Daoy (cell line): ENCODE results near the gene KHDC1. TPM values are rescaled to one million over a fixed set of nuclear protein-coding genes. Genes with fewer than 3 reads are reported as not detected.
"Not testable (repeated sequence)": the region's sequence is repeated elsewhere in the genome, so short reads cannot be mapped to it uniquely, and the experiment has no call there.

Experiments used
- DNase-seq: peaks from one replicate; pipeline ENCODE4 v3.0.0-alpha.2; 2015; ENCODE audit warnings: low read depth
- total RNA-seq: library from RNA; depleted of rRNA; stranded (reverse); fragments of >200 nt; shearing (Covaris generic); gene quantifications from 2 replicates; pipeline ENCODE4 v1.2.3, GENCODE V29; 2014

Gene KHDC1
- total RNA-seq, 1 experiment from 2014 or later: 6.2 TPM

DNA sequence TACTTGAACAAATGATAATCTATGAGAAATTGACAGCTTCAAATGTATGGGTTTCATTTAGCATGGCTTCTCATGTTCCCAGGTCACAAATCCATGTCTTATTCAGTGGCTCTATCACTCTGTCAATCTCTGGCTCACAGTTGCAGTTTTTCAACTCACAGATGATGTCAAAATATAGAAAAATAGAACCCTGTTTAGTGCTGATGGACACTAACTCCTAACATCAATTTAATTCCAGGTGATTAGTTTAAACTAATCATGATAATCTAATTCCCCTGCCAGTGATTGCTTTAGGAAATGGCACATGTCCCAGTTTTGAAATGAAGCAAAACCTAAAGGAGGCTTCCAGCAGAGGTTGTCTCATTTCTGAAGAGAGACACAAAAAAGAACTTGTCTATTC, 13.0 kb downstream of the KHDC1 start:
- no peak for DNase-seq

DNA sequence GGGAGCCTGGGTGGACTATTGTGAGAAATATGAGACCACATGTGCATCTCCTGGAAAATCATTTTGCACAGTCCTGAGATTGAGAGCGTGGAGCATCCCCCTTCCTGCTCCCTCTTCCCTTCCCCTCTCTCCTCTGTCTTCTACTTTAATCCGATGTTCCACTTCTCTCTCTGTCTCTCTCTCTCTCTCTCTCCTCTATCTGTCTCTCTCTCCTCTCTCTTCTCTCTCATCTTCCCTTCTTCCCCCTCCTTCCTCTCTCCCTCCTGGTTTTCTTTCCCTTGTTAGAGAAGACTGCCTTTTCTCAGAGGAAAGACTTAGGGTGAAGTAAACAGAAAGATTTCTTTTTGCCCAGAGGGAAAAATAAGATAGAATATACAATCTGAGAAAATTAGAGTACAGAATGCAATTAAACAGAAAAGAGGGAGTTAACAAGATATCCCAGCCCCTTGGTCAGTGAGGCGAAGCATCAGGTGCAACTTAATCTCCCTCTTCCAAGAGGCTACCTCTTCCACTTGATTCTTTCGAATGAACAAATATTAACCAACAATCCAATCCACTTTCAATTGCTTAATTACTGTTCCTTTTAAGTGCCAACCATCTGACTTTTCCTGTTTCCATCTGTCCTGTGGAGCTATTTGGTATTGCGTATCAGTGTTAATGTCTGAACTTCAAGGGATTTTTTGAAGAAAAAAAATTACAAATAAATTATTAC, 14.6 kb downstream of the KHDC1 start:
- DNase-seq: no peak

DNA sequence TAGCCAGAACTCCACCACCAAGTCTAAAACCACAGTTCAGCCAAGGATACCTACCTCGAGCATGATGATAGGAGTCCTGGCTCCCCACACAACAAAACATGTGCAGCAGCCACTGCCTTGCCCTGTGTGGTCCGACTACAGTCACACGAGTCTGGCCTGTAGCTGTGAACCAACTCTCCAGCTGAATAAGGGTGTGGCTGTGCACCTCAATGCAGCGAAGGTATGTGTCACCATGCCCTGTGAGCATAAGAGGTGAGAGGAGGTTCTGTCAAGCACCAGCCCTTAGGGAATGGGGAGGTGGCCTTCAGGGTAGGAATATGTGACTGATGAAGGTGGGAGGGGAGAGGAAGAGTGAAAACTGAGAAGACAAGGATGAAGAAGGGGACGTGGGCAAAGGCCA, 21.0 kb downstream of the KHDC1 start:
- DNase-seq: no peak

DNA sequence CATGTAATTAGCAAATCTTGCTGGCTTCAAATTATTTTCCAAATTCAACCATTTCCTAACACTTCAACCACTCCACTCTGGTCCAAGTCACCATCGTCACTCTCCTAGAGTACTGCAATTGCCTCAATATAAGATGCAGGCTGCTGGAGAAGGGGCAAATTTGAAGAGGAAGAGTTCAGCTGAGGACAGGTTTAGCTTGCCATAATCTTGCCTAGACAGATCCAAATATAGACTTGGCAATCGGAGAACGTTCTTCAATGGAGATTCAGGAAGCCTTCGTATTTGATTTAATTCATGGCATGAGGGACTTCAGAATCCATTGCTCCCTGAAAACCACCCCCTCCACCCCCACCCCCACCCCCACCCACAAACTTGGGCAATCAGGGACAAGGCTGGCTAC, 22.3 kb downstream of the KHDC1 start:
- DNase-seq: no peak

DNA sequence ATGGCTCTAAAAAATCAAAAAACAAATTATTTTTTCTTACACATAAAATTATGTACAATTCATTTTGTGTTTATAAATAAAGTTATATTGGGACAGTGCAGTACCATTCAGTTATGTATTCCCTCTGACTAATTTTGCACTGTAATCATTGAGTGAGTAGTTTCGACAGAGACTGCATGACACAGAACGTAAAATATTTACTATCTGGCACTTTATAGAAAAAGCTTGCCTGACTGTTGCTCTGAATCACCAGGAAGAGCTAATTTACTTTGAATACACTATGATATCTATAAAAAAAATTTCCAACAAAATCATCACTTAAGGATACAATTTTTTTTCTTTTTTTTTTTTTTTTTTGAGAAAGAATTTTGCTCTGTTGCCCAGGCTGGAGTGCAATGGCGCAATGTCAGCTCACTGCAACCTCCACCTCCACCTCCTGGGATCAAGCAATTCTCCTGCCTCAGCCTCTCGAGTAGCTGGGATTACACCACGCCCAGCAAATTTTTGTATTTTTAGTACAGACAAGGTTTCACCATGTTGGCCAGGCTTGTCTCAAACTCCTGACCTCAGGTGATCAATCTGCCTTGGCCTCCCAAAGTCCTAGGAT, 26.7 kb downstream of the KHDC1 start:
- DNase-seq: peak; percentile 34

DNA sequence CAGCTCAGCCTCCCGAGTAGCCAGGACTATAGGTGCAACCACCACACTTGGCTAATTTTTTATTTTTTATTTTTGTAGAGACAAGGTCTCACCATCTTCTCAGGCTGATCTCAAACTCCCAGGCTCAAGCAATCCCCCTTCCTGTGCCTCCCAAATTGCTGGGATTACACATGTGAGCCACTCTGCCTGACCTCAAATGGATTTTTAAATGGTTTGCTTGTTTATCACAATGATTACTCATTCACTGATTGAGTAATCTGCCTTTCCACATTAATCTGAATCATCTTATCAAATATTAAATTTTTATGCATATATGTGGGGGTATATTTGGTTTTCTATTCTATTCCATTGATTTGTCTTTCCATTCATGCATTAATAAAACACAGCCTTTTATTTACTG, 28.3 kb downstream of the KHDC1 start:
- peak; percentile 57 for DNase-seq

DNA sequence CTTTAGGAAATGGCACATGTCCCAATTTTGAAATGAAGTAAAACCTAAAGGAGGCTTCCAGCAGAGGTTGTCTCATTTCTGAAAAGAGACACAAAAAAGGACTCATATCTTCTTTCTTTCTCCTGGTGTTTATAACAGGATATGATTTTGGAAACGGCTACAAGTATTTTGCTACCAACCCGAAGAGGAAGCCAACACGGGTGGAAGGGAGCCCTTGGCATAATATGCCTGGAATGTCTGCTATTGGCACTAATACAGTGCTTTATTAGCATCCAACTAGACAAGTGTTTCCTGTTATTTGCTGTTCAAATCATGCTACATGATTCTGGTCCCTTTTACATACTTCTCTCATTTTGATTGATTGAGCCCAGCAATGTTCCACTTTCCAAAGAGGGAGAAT, 29.0 kb downstream of the KHDC1 start:
- not testable (repeated sequence) for DNase-seq

DNA sequence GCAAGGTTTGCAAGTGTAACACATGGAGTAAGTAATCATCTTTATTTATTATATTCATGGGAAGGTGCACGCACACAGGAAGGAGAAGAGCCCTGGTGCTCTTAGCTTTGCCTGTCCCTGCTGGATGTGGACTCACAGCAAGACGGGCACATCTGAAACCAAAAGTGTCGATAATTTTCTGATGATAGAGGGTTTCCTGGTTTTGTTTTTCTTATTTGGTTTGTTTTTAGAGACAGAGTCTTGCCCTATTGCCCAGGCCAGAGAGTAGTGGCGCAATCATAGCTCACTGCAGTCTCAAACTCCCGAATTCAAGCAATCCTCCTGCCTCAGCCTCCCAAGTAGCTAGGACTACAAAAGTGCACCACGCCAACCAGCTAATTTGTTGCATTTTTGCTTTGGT, 29.9 kb downstream of the KHDC1 start:
- DNase-seq: no peak

DNA sequence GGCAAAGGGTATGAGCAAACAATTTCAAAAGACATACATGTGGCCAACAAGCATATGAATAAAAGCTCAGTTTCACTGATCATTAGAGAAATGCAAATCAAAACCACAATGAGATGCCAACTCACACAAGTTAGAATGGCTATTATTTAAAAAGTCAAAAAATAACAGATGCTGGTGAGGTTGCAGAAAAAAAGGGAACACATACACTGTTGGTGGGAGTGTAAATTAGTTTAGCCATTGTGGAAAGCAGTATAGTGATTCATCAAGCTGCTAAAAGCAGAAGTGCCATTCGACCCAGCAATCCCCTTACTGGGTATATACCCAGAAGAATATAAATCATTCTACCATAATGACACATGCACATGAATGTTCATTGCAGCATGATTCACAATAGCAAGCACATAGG, 31.0 kb downstream of the KHDC1 start:
- DNase-seq: no peak

DNA sequence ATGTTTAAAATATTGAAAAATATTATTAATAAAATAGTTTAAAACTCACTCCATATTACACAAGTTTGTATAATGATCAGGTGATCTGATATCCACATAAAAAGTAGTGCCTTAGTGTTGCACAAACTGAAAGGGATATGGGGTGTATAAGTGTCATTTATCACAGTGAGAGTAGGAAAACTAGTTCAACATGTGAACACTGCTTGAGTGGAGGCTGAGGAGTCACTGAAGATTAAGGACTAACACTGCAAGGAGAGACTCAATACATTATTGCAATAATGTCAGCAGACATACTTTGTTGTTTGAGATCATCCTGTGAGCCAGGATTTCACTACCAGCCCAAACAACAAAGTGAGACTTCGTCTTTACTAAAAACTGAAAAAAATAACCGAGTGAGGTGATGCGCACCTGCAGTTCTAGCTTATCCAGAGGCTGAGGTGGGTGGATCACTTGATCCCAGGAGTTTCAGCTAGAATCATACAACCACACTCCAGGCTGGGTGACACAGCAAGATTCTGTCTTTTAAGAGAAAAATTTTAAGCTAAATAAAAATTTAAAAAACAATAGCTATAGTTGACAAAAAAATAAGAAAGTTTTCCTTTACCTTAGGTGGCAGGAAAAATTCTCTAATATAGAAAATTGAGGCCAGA, 35.3 kb downstream of the KHDC1 start:
- no peak for DNase-seq

DNA sequence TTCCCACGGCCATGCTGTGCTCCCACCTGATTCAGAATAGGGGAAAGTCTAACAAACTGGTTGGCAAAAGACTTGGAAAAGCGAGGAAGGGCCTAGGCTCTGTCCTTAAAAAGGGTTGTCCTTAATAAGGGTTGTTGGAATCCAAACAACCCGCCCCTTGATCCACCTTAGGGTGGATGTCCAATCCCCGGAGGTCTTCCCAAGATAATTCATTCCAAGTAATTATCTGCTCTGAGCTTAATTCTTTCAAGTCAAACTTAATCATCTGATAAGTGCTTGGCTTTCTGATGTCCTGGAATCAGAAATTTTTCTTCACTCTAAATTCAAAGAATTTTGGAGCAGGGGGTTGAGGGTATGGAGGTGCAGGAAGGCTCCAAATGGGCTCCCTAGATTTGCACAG, 37.6 kb downstream of the KHDC1 start, which contains the start of gene KHDC1L:
Gene KHDC1L, minus strand, starts transcription at position 101 of the 400 bp plus-strand sequence. Its CDS starts 88 bp downstream, at position 13.
- DNase-seq: no peak

DNA sequence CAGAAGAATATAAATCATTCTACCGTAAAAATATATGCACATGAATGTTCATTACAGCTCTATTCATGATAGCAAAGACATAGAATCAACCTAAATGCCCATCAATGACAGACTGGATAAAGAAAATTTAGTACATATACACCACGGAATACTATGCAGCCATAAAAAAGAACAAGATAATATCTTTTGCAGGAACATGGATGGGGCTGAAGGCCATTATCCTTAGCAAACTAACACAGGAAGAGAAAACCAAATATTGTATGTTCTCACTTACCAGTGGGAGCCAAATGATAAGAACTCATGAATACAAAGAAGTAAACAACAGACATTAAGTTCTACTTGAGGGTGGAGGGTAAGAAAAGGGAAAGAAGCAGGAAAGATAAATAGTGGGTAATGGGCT, 46.1 kb downstream of the KHDC1 start:
- DNase-seq: no peak

DNA sequence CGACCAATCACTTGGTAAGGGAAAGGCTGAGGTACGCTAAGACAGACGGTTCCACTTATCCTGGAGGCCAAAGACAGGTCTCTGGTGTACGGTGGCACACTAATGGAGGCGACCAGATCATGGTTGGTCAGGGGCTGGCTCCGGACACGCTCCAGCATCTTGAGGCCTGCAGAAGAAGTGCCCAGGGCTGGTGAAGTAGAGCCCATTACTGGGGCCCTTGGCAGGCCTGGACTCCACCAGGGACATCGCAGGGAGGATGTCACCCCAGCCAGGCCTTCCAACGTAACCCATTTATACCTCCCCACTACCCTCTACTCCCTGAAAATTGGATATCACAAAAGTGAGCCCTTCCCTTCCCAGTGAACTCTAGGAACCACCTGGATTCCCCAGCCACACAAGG, 53.9 kb downstream of the KHDC1 start:
- DNase-seq: no peak

DNA sequence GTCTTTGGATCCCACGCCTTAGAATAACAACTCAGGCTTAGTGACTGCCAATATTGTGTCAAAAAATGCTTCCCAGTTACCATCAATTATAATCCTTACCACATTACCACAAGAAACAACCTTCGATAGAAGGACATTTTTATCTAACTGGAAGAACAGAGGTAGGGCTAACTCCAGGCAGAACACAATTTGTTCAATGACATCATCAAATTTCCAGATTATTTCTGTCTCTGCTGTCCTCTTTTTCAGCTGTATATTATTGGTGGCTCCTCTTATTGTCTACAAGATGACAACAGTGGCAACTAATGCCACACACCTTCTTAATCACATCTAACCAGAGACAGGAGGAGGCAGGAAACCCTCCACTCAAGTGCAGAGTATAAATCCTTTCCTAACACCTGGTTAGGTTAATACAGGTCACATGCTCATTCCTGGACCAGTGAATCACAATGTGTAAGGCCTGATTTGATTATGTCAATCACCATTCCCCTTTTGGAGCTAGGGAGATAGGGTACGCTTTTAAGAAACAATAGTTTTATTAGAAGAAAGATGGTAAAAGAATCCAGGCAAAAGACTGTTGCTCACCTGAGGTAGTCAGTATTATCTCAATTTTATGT, 55.7 kb downstream of the KHDC1 start:
- DNase-seq: no peak

DNA sequence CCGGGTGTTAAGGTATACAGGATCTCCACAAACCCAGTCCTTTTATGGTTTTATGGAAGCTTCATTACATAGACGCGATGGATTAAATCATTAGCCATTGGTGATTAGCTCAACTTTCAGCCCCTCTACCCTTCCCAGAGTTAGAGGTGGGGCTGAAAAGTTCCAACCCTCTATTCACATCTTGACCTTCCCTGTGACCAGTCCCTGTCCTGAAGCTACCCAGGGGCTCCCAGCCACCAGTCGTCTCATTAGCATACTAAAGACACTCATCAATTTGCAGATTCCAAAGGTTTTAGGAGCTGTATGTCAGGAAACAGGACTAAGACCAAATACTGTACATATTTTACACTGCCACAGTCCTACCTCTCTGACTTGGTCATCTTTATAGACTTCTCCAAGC, 58.7 kb downstream of the KHDC1 start:
- DNase-seq: no peak

DNA sequence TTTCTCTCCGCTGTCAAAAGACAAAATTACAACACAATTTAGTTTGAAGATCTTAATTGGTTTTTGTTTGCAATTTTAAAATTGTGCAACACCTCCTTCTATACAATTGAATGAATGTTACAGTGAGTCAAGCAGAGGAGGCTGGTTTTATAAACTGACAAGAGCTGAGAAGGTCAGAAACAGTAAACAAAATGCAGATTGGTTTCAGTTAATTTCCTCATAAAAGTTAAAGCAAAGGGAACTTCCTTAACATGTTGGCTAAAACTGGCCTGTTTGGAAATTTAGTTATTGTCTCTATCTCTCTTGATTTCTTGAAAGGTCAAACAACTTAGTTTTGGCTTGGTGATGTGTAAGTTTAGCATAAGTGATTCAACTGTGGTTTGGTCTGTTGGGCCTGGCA, 59.9 kb downstream of the KHDC1 start:
- DNase-seq: no peak

DNA sequence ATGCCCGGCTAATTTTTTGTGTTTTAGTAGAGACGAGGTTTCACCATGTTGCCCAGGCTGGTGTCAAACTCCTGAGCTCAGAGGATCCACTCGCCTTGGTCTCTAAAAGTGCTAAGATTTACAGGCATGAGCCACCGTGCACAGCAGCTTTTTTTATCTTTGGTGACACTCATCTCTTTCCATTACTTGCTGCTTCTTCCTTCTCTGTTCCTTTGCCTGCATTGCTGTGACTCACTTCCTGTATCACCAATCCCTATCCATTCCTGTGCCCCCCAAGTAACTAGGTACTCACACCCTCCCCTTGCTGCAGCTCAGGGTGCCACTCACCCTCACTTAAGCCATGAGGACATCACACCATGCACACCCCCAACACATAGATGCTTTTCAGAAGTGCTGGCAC, 62.3 kb downstream of the KHDC1 start:
- peak; percentile 17 for DNase-seq

DNA sequence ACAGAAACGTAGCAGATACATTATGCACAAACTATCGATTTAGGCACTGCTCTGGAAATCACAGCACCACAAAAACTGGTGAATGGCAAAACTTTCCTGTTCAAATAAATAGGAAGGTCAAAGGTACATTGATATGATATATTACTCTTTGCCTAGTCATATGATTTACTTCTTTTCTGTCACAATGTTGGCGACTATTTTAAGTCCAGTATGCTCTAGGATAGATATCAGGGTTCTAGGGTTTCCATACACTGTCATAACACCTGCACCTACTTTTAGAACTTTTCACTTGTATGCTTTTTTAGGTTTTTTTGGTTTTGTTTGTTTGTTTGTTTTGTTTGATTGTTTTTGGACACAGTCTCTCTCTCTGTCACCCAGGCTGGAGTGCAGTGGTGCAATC, 62.7 kb downstream of the KHDC1 start:
- no peak for DNase-seq

DNA sequence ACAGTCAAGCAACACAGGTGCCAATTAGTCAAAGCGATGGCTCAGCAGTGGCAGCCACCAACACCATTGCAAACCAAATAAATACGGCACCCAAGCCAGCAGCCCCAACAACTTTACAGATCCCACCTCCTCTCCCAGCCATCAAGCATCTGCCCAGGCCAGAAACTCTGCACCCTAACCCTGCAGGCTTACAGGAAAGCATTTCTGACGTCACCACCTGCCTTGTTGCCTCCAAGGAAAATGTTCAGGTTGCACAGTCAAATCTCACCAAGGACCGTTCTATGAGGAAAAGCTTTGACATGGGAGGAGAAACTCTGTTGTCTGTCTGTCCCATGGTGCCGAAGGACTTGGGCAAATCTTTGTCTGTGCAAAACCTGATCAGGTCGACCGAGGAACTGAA, 68.3 kb downstream of the KHDC1 start:
- no peak for DNase-seq

DNA sequence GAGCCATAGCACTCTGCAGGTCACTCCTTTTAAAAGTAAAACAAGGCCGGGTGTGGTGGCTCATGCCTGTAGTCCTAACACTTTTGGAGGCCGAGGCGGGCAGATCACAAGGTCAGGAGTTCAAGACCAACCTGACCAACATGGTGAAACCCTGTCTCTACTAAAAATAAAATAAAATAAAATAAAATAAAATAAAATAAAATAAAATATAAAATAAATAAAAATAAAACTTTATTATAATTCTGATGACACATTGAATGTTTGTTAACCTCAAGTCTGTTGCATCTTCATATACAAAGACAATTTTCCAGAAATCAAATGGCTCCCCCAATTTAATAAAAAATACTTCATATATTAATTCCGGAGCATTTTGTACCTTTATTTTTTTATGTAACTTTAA, 69.7 kb downstream of the KHDC1 start:
- not testable (repeated sequence) for DNase-seq
